Prostate gland (tissue), 2 donors: ENCODE data around the gene SLC7A7. TPM values are rescaled to one million over a fixed set of nuclear protein-coding genes. Genes with fewer than 3 reads are reported as not detected.

Experiments used
- DNase-seq: peaks from one replicate; pipeline ENCODE4 v3.0.0-alpha.2; 2019; ENCODE audit warnings: low spot score
- H3K27ac ChIP-seq, 2 donors: fragments of 200-600 bp; sonication (generic); 2 replicates each; pipeline ENCODE4 v1.5.1; 2017 to 2019
- H3K27me3 ChIP-seq: fragments of 200-600 bp; sonication (generic); replicated peaks from 2 replicates; pipeline ENCODE4 v1.5.1; 2019; ENCODE audit not compliant: insufficient read depth
- H3K36me3 ChIP-seq, 2 donors: fragments of 200-600 bp; sonication (generic); 1 replicate in 1 of 2; 2 replicates in 1 of 2; pipeline versions ENCODE4 v1.5.1 to v1.8.1; 2017 to 2019
- H3K4me1 ChIP-seq: fragments of 200-600 bp; sonication (generic); replicated peaks from 2 replicates; pipeline ENCODE4 v1.5.1; 2019
- H3K4me3 ChIP-seq, 2 donors: fragments of 200-600 bp; sonication (generic); 2 replicates each; pipeline ENCODE4 v1.5.1; 2017 to 2019
- H3K9me3 ChIP-seq: fragments of 200-600 bp; sonication (generic); 2 replicates; pipeline ENCODE4 v1.5.1; 2017
- POLR2A ChIP-seq: fragments of 450-650 bp; IDR thresholded peaks from one replicate; pipeline ENCODE4 v1.6.1; 2016; ENCODE audit warnings: antibody characterized with exemption, mild to moderate bottlenecking
- POLR2AphosphoS5 ChIP-seq: sonication (generic); formaldehyde crosslinking; IDR thresholded peaks from one replicate; pipeline ENCODE4 v1.6.1; 2017; ENCODE audit warnings: antibody characterized with exemption
- WGBS: methylation state at CpG from one replicate; pipeline ENCODE4 v1.1.5; 2018; 5-methylcytosine and 5-hydroxymethylcytosine counted together
- intact Hi-C: fragments of 100-400 bp; cut with DNase I; formaldehyde crosslinking; loops from one replicate; pipeline ENCODE4 v1.14.2; 2022
- total RNA-seq, 2 donors: library from RNA; depleted of rRNA; stranded (reverse); fragments of >200 nt; gene quantifications; one replicate each; pipeline ENCODE4 v1.1.0, GENCODE V29; 2016
- TF ChIP-seq, protein P1 (sequence below), 4 experiments: fragments of 200-600 bp in 2 of 4; fragments of 450-650 bp in 2 of 4; sonication (generic) in 2 of 4; IDR thresholded peaks; 1 replicate in 3 of 4; 2 replicates in 1 of 4; pipeline ENCODE4 v1.5.1; 2016 to 2019; ENCODE audit warnings: antibody characterized with exemption in 4 of 4, mild to moderate bottlenecking in 2 of 4, moderate library complexity in 2 of 4

Gene SLC7A7
- total RNA-seq, 2 donors from 2014 or later: 4.6 to 8.1 TPM

DNA sequence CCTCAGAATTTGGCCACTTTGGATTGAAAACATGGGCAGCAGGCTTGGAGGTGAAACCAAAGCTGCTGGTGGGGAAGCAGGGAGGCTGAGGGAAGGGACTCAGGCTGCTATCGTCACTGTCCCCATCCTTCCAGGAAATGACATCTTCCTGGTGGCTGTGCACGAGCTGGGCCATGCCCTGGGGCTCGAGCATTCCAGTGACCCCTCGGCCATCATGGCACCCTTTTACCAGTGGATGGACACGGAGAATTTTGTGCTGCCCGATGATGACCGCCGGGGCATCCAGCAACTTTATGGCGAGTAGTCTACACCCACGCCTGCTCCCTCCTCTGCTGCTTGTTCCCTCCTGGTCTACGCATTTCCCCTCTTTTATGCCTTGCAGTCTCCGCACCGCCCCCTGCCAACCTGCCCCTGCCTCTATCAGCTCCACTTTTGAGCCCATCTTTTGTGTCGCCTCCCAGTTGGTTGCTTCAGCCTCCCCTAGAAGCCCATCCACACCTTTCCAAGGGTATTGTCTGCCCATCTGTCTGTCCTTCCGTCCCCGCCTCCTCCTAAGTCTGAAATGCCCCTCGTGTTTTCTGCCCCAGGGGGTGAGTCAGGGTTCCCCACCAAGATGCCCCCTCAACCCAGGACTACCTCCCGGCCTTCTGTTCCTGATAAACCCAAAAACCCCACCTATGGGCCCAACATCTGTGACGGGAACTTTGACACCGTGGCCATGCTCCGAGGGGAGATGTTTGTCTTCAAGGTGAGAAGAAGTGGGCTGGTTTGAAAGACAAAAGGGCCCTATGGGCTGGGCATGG is 28.1 kb upstream of the SLC7A7 start:
- H3K27ac ChIP-seq: no peak overlapping the region
- 86% methylated on average over 21 of the region's 21 CpGs for WGBS

DNA sequence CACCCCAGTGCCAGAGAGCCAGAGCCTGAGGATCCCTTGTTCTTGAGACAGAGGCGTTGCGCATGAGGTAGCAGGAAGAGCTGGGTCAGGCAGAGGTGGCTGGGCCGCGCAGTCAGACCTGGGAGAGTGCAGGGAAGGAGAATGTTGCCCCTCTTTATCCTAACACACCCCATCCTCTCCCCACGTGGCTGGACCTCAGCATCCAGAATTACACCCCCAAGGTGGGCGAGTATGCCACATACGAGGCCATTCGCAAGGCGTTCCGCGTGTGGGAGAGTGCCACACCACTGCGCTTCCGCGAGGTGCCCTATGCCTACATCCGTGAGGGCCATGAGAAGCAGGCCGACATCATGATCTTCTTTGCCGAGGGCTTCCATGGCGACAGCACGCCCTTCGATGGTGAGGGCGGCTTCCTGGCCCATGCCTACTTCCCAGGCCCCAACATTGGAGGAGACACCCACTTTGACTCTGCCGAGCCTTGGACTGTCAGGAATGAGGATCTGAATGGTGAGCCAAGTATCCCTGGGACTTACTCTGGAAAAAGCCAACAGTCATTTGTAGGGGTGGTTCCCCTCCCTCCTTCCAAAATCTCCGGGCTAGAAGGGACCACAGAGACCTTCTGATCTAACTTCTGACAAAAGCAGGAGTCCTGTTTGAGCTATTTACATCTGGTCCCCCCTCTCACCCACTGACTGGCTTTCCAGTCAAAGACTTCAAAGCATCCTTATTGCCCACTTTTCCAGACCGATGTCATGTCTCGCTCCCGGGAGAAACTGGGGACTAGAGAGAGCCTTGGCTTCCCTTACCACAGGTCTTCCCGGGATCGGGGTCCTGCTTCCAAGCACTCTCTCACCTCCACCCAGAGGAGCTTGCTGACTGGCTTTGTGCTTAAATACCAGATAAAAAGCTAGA is 27.2 kb upstream of the SLC7A7 start:
- 89% methylated on average over 28 of the region's 28 CpGs for WGBS
- intact Hi-C loops: loop anchor here (10.0 kb wide), 1 partner anchor 458 kb away; no protein-coding TSS in a partner anchor
- Histone ChIP-seq H3K27me3 (no peaks in the 10 kb centered on the region), H3K4me1 (peaks cover 4% of the 10 kb centered on the region), H3K9me3 (no peaks in the 10 kb centered on the region), H3K36me3 (peaks cover 16 to 31% of the 10 kb centered on the region in 2 donors), H3K27ac (no peak overlapping the region), H3K4me3 (no peak overlapping the region)
- DNase-seq: no peak
- TF ChIP-seq POLR2A (no peak), POLR2AphosphoS5 (no peak)
- TF ChIP-seq, protein P1, sequence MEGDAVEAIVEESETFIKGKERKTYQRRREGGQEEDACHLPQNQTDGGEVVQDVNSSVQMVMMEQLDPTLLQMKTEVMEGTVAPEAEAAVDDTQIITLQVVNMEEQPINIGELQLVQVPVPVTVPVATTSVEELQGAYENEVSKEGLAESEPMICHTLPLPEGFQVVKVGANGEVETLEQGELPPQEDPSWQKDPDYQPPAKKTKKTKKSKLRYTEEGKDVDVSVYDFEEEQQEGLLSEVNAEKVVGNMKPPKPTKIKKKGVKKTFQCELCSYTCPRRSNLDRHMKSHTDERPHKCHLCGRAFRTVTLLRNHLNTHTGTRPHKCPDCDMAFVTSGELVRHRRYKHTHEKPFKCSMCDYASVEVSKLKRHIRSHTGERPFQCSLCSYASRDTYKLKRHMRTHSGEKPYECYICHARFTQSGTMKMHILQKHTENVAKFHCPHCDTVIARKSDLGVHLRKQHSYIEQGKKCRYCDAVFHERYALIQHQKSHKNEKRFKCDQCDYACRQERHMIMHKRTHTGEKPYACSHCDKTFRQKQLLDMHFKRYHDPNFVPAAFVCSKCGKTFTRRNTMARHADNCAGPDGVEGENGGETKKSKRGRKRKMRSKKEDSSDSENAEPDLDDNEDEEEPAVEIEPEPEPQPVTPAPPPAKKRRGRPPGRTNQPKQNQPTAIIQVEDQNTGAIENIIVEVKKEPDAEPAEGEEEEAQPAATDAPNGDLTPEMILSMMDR (IDR thresholded peaks at IDR 0.05): no peak

More for the DNA sequence above, 28.1 kb upstream of the SLC7A7 start:
- TF ChIP-seq POLR2A (no peak), POLR2AphosphoS5 (no peak)
- TF ChIP-seq, protein P1 (IDR thresholded peaks at IDR 0.05): no peak
- intact Hi-C loops: loop anchor here (10.0 kb wide), 1 partner anchor 459 kb away; no protein-coding TSS in a partner anchor
- no peaks in the 10 kb centered on the region for H3K27me3 ChIP-seq
- peaks cover 16 to 31% of the 10 kb centered on the region in 2 donors for H3K36me3 ChIP-seq
- H3K9me3 ChIP-seq: no peaks in the 10 kb centered on the region
- peaks cover 6% of the 10 kb centered on the region for H3K4me1 ChIP-seq
- no peak overlapping the region for H3K4me3 ChIP-seq
- DNase-seq: no peak

DNA sequence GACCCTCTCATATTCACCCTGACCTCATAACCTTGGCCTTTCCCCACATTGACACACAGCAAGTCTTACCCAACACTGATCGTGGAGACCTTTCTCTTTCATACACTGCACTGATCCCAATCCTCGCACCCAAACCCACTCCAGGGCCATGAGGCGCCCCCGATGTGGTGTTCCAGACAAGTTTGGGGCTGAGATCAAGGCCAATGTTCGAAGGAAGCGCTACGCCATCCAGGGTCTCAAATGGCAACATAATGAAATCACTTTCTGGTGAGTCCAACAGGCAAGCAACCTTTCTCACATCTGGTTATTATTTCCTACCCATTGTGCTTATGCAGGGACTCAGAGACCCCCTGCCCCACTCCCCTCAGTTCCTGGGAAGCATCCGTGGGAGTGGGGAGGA is 26.5 kb upstream of the SLC7A7 start:
- intact Hi-C loops: loop anchor here (10.0 kb wide), 1 partner anchor 457 kb away; no protein-coding TSS in a partner anchor
- Histone ChIP-seq H3K4me3 (no peak overlapping the region), H3K4me1 (no peaks in the 10 kb centered on the region), H3K27ac (no peak overlapping the region), H3K9me3 (no peaks in the 10 kb centered on the region), H3K27me3 (no peaks in the 10 kb centered on the region), H3K36me3 (peaks cover 16 to 31% of the 10 kb centered on the region in 2 donors)
- DNase-seq: no peak
- 92% methylated on average over 8 of the region's 8 CpGs for WGBS
- no peak for TF ChIP-seq POLR2A
- TF ChIP-seq, protein P1 (IDR thresholded peaks at IDR 0.05): no peak
- no peak for TF ChIP-seq POLR2AphosphoS5

DNA sequence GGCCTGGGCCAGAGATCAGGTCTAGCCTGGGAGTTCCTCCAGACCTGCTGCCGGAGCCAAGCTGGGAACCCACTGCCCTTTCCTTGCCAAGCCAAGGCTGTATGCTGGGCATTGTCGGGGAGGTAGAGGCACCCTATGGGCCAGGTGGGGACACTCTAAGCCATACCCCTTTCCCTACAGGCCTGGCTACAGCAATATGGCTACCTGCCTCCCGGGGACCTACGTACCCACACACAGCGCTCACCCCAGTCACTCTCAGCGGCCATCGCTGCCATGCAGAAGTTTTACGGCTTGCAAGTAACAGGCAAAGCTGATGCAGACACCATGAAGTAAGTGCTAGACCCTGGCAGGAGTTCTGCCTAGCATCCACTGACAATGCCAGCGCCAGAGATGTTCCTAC is 26.1 kb upstream of the SLC7A7 start:
- no peak for DNase-seq
- H3K4me1 ChIP-seq: no peaks in the 10 kb centered on the region
- no peaks in the 10 kb centered on the region for H3K27me3 ChIP-seq
- no peaks in the 10 kb centered on the region for H3K9me3 ChIP-seq
- 93% methylated on average over 7 of the region's 9 CpGs for WGBS
- H3K27ac ChIP-seq: no peak overlapping the region
- H3K36me3 ChIP-seq: peaks cover 16 to 30% of the 10 kb centered on the region in 2 donors
- no peak overlapping the region for H3K4me3 ChIP-seq
- no peak for TF ChIP-seq POLR2A
- TF ChIP-seq, protein P1 (IDR thresholded peaks at IDR 0.05): no peak
- TF ChIP-seq POLR2AphosphoS5: no peak
- intact Hi-C loops: loop anchor here (10.0 kb wide), 1 partner anchor 457 kb away; no protein-coding TSS in a partner anchor
